ENCODE measurements around the gene SNRNP48.

The SNRNP48 gene

GRCh38 chr6:7589949-7590917 lies at the start of gene SNRNP48:
Gene SNRNP48 (plus strand): TSS chr6:7590198. CDS start chr6:7590258, 60 bp downstream.
- peak; percentile 78 for DNase-seq (ENCODE audit: low read depth)

- DNase-seq (ENCODE audit: low read depth) = no peak
These were observed 49.4 kb upstream of the SNRNP48 start for GRCh38 chr6:7540595-7540994.

- DNase-seq (ENCODE audit: low read depth) = no peak
These were observed 48.6 kb upstream of the SNRNP48 start, which contains the start of gene DSP for GRCh38 chr6:7541175-7542064. Gene DSP (plus strand): TSS chr6:7541671. CDS start chr6:7541916, 245 bp downstream.

GRCh38 chr6:7542065-7542873 lies 47.7 kb upstream of the SNRNP48 start:
- DNase-seq (ENCODE audit: low read depth) = no peak

- DNase-seq (ENCODE audit: low read depth) = no peak
These were observed 46.9 kb upstream of the SNRNP48 start for GRCh38 chr6:7542874-7543624.

GRCh38 chr6:7543789-7544424 lies 46.1 kb upstream of the SNRNP48 start:
- DNase-seq (ENCODE audit: low read depth) = no peak

GRCh38 chr6:7544597-7544996 lies 45.4 kb upstream of the SNRNP48 start:
- DNase-seq (ENCODE audit: low read depth) = no peak

- no peak for DNase-seq (ENCODE audit: low read depth)
These were observed 44.5 kb upstream of the SNRNP48 start for GRCh38 chr6:7545316-7546019.

GRCh38 chr6:7546020-7546369 lies 44.0 kb upstream of the SNRNP48 start:
- no peak for DNase-seq (ENCODE audit: low read depth)

- DNase-seq (ENCODE audit: low read depth) = no peak
These were observed 43.6 kb upstream of the SNRNP48 start for GRCh38 chr6:7546383-7546782.

- no peak for DNase-seq (ENCODE audit: low read depth)
These were observed 43.1 kb upstream of the SNRNP48 start for GRCh38 chr6:7546896-7547295.

- DNase-seq (ENCODE audit: low read depth) = no peak
These were observed 42.7 kb upstream of the SNRNP48 start for GRCh38 chr6:7547315-7547714.

- DNase-seq (ENCODE audit: low read depth) = no peak
These were observed 39.6 kb upstream of the SNRNP48 start for GRCh38 chr6:7550433-7550801.

GRCh38 chr6:7554533-7555275 lies 35.3 kb upstream of the SNRNP48 start:
- DNase-seq (ENCODE audit: low read depth) = no peak

- no peak for DNase-seq (ENCODE audit: low read depth)
These were observed 34.3 kb upstream of the SNRNP48 start for GRCh38 chr6:7555671-7556070.

GRCh38 chr6:7556394-7557106 lies 33.4 kb upstream of the SNRNP48 start:
- no peak for DNase-seq (ENCODE audit: low read depth)

GRCh38 chr6:7557652-7558051 lies 32.3 kb upstream of the SNRNP48 start:
- no peak for DNase-seq (ENCODE audit: low read depth)

- no peak for DNase-seq (ENCODE audit: low read depth)
These were observed 31.2 kb upstream of the SNRNP48 start for GRCh38 chr6:7558781-7559180.

GRCh38 chr6:7559196-7559595 lies 30.8 kb upstream of the SNRNP48 start:
- no peak for DNase-seq (ENCODE audit: low read depth)

Data from CMK (cell line).